PFSK-1 (cell line): ENCODE results near the gene FYB2.

ENCODE experiments used
- FOXP2 ChIP-seq: optimal IDR thresholded peaks from 2 replicates; pipeline ENCODE3; 2011; ENCODE audit warnings: borderline replicate concordance, control low read depth, inconsistent platforms; ENCODE audit not compliant: insufficient read depth; ENCODE audit errors: extremely low read length, extremely low read depth
- POLR2AphosphoS5 ChIP-seq: IDR thresholded peaks from 2 replicates; pipeline ENCODE4 v1.6.1; 2012; ENCODE audit warnings: low read depth, mild to moderate bottlenecking, control low read depth, low read length, moderate library complexity
- REST ChIP-seq, 2 experiments: IDR thresholded peaks; 2 replicates each; pipeline versions ENCODE4 v1.6.1 to v1.8.0; 2011 to 2012; ENCODE audit warnings: low read depth in 2 of 2, low read length in 2 of 2, control low read depth in 1 of 2, inconsistent platforms in 1 of 2, mild to moderate bottlenecking in 1 of 2, moderate library complexity in 1 of 2; ENCODE audit not compliant: insufficient read depth in 1 of 2
- SIN3A ChIP-seq: IDR thresholded peaks from 2 replicates; pipeline ENCODE4 v1.6.1; 2012; ENCODE audit warnings: mild to moderate bottlenecking, low read length, moderate library complexity, borderline replicate concordance; ENCODE audit not compliant: insufficient read depth
- TAF1 ChIP-seq: IDR thresholded peaks from 2 replicates; pipeline ENCODE4 v1.6.1; 2012; ENCODE audit warnings: low read length, control low read depth, borderline replicate concordance; ENCODE audit not compliant: insufficient read depth

Gene FYB2

GRCh38 chr1:56780128-56780750 is 39.0 kb downstream of the FYB2 start:
- no peak for TF ChIP-seq REST (IDR thresholded peaks at IDR 0.05; ENCODE audit: insufficient read depth in 1 of 2, low read depth in 2 of 2, low read length in 2 of 2)
- no peak for TF ChIP-seq TAF1
- no peak for TF ChIP-seq SIN3A
- no peak for TF ChIP-seq FOXP2
- TF ChIP-seq POLR2AphosphoS5 = no peak

GRCh38 chr1:56777972-56778371 is 41.2 kb downstream of the FYB2 start:
- TF ChIP-seq POLR2AphosphoS5 (no peak), FOXP2 (no peak), SIN3A (no peak), TAF1 (no peak), REST (IDR thresholded peaks at IDR 0.05; ENCODE audit: insufficient read depth in 1 of 2, low read depth in 2 of 2, low read length in 2 of 2) (no peak)

GRCh38 chr1:56774067-56774609 is 45.1 kb downstream of the FYB2 start:
- no peak for TF ChIP-seq SIN3A
- no peak for TF ChIP-seq TAF1
- no peak for TF ChIP-seq POLR2AphosphoS5
- TF ChIP-seq FOXP2 = no peak
- TF ChIP-seq REST (IDR thresholded peaks at IDR 0.05; ENCODE audit: insufficient read depth in 1 of 2, low read depth in 2 of 2, low read length in 2 of 2) = no peak

GRCh38 chr1:56773341-56774066 is 45.7 kb downstream of the FYB2 start:
- TF ChIP-seq FOXP2 = no peak
- TF ChIP-seq SIN3A = no peak
- no peak for TF ChIP-seq REST (IDR thresholded peaks at IDR 0.05; ENCODE audit: insufficient read depth in 1 of 2, low read depth in 2 of 2, low read length in 2 of 2)
- TF ChIP-seq TAF1 = no peak
- no peak for TF ChIP-seq POLR2AphosphoS5
